ENCODE measurements around the gene SOS2.
A peak's percentile ranks its signal among the peaks of the same experiment; 100 is the strongest.

Gene SOS2

GRCh38 chr14:50110323-50111037 lies 120.9 kb downstream of the SOS2 start:
- DNase-seq (no peak), ATAC-seq (peak; percentile 74)
- no peaks in the 10 kb centered on the region for H3K9me3 Mint-ChIP-seq
- no peak overlapping the region for H3K4me3 Mint-ChIP-seq
- peaks cover 44% of the 10 kb centered on the region for H3K4me1 Mint-ChIP-seq
- H3K27ac Mint-ChIP-seq: no peak overlapping the region
- H3K27me3 Mint-ChIP-seq: no peaks in the 10 kb centered on the region

DNA sequence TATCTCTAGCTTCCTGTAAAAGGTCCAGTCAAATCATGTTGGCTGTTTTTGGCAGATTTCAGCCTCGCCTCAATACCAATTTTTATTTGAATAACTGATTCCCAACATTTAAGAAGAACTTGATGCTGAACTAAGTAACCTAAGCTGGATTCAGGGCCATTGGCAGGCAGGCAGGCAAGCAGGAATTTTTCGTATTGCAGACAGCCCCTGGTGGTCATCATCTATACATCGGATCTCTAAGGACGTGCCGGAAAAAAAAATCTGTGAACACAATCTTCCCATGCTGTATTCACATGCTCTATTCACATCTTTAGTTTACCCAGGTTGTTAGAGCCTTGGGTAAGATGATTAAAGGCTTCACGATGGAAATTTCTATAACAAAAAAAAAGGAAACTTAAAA lies 122.0 kb downstream of the SOS2 start:
- H3K27ac Mint-ChIP-seq: no peak overlapping the region
- DNase-seq: no peak

DNA sequence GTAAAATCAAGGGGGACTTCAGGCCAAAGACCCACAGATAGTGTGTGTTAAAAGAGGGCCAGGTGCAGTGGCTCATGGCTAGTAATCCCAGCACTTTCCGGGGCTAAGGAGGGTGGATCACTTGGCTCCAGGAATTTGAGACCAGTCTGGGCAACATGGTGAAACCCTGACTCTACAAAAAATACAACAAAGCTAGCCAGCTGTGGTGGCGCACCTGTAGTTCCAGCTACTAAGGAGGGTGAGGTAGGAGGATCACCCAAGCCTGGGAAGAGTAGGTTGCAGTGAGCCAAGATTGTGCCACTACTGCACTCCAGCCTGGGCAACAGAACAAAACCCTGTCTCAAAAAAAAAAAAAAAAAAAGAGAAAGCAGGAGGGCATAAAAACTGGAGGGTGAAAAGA lies 123.5 kb downstream of the SOS2 start:
- Mint-ChIP-seq H3K27me3 (no peaks in the 10 kb centered on the region), H3K9me3 (no peaks in the 10 kb centered on the region), H3K4me3 (no peak overlapping the region), H3K4me1 (peaks cover 34% of the 10 kb centered on the region), H3K27ac (peak overlapping the region in 1 of 2 donors; percentile 59)
- ATAC-seq (no peak), DNase-seq (no peak)

More for the DNA sequence above, 122.0 kb downstream of the SOS2 start:
- Mint-ChIP-seq H3K4me3 (no peak overlapping the region), H3K4me1 (peaks cover 34% of the 10 kb centered on the region), H3K9me3 (no peaks in the 10 kb centered on the region), H3K27me3 (no peaks in the 10 kb centered on the region)
- no peak for ATAC-seq

GRCh38 chr14:50106178-50106577 lies 125.2 kb downstream of the SOS2 start:
- DNase-seq (no peak), ATAC-seq (no peak)
- Mint-ChIP-seq H3K27me3 (no peaks in the 10 kb centered on the region), H3K4me1 (peaks cover 33% of the 10 kb centered on the region), H3K27ac (no peak overlapping the region), H3K9me3 (no peaks in the 10 kb centered on the region), H3K4me3 (no peak overlapping the region)

DNA sequence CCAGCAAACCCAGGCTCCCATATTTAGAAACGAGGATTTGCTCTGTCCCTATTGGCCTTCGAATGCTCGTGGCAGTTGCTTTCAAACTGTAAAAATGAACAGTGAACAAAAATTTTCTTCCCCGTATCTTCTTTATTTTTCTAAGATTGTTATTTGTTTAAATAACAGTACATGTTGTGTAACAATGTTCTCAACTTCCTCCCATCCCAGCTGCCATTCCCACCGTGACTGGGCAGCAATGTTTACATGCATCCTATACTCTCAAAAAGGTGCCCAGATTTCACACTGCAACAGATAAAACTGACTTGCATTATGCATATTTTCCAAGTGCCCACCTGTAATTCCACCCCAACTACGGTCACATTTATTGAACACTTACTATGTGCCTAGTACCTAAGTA lies 127.8 kb downstream of the SOS2 start:
- H3K27ac Mint-ChIP-seq: peak overlapping the region; percentile 2 to 96
- DNase-seq (no peak), ATAC-seq (no peak)
- H3K27me3 Mint-ChIP-seq: no peaks in the 10 kb centered on the region
- H3K4me1 Mint-ChIP-seq: peaks cover 44% of the 10 kb centered on the region
- no peaks in the 10 kb centered on the region for H3K9me3 Mint-ChIP-seq
- H3K4me3 Mint-ChIP-seq: peak overlapping the region; percentile 74 to 82

DNA sequence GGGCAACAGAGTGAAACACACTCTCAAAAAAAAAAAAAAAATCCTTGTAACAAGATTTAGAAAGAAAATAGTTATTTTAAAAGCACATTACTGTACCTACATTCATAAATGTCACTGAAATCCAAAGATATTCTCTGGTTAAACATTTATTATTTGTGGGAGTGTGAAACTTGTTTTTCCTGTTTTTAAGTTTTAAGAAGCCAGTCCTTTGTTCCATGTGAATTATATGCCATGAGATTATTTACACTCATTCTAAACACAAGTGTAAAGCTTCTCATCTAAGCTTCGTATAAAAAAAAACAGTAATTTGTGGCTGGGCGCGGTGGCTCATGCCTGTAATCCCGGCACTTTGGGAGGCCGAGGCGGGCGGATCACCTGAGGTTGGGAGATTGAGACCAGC lies 130.0 kb downstream of the SOS2 start:
- peaks cover 56% of the 10 kb centered on the region for H3K4me1 Mint-ChIP-seq
- H3K27me3 Mint-ChIP-seq: no peaks in the 10 kb centered on the region
- ATAC-seq (no peak), DNase-seq (no peak)
- no peak overlapping the region for H3K4me3 Mint-ChIP-seq
- no peaks in the 10 kb centered on the region for H3K9me3 Mint-ChIP-seq
- H3K27ac Mint-ChIP-seq: no peak overlapping the region

- peak overlapping the region in 1 of 2 donors; percentile 36 for H3K27ac Mint-ChIP-seq
- DNase-seq (no peak), ATAC-seq (no peak)
- peaks cover 62% of the 10 kb centered on the region for H3K4me1 Mint-ChIP-seq
- H3K27me3 Mint-ChIP-seq: no peaks in the 10 kb centered on the region
- H3K9me3 Mint-ChIP-seq: no peaks in the 10 kb centered on the region
- H3K4me3 Mint-ChIP-seq: peak overlapping the region in 1 of 2 donors; percentile 52
Observed at GRCh38 chr14:50100805-50101204, 130.6 kb downstream of the SOS2 start.

GRCh38 chr14:50099335-50099734 lies 132.0 kb downstream of the SOS2 start:
- ATAC-seq (peak; percentile 79), DNase-seq (no peak)
- no peaks in the 10 kb centered on the region for H3K9me3 Mint-ChIP-seq
- H3K4me3 Mint-ChIP-seq: peak overlapping the region; percentile 27 to 58
- peak overlapping the region in 1 of 2 donors; percentile 54 for H3K27ac Mint-ChIP-seq
- H3K27me3 Mint-ChIP-seq: no peaks in the 10 kb centered on the region
- H3K4me1 Mint-ChIP-seq: peaks cover 69% of the 10 kb centered on the region

DNA sequence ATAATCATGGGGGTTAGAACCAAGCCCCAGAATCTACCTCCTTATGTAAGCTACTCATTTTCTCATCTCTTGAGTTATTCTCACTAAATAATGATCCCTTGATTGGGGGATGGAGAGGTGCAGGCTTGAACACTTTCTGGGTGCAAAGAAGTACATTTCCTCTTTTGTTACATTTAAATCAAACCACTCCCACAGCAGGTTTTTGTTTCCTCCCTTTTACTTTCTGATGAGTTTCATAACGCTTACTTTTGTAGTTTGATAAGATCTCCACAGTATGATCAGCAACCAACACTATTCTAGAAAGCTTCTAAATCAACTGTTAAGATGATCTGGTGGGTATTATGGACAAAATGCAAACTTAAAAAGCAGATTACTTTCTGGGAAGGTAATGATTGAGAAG lies 135.5 kb downstream of the SOS2 start:
- Mint-ChIP-seq H3K9me3 (no peaks in the 10 kb centered on the region), H3K4me3 (peak overlapping the region; percentile 25 to 59), H3K4me1 (peaks cover 81% of the 10 kb centered on the region), H3K27ac (peak overlapping the region; percentile 3 to 79), H3K27me3 (no peaks in the 10 kb centered on the region)
- ATAC-seq (peak; percentile 52), DNase-seq (no peak)

- Mint-ChIP-seq H3K27ac (no peak overlapping the region), H3K27me3 (no peaks in the 10 kb centered on the region), H3K4me1 (peaks cover 79% of the 10 kb centered on the region), H3K9me3 (no peaks in the 10 kb centered on the region), H3K4me3 (peak overlapping the region in 1 of 2 donors; percentile 27)
- DNase-seq: no peak
- ATAC-seq: no peak
Observed at GRCh38 chr14:50094056-50094755, 137.2 kb downstream of the SOS2 start.

- peaks cover 82% of the 10 kb centered on the region for H3K4me1 Mint-ChIP-seq
- H3K27ac Mint-ChIP-seq: peak overlapping the region; percentile 37 to 89
- DNase-seq (no peak), ATAC-seq (no peak)
- H3K4me3 Mint-ChIP-seq: peak overlapping the region in 1 of 2 donors; percentile 34
- H3K27me3 Mint-ChIP-seq: no peaks in the 10 kb centered on the region
- H3K9me3 Mint-ChIP-seq: no peaks in the 10 kb centered on the region
Observed at GRCh38 chr14:50093496-50093895, 137.9 kb downstream of the SOS2 start.

DNA sequence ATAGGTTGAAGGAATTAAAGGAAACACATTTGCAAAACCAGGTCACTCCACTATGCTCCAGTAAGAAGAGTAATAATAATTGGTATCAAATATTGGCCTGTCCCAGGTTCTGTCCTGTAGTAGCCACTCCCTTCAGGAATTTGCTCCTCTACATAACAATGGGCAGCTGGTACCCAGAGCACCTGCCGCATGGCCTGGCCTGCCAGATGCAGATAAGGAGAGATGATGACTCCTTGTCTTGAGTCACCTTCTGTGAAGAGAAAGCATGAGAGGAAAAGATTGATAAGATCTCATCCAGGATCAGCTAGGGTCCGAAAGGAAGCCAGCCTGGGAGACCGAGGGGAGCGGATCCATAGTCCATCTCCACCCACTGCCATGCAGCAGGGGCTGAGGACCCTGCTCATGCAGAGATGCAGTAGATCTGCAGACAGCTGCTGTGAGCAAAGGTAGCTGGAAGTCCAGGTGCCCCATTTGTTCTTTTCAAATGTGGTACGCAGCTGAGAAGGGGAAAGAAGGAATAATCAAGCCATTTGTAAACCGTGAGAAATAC lies 139.3 kb downstream of the SOS2 start:
- DNase-seq (no peak), ATAC-seq (no peak)
- no peaks in the 10 kb centered on the region for H3K27me3 Mint-ChIP-seq
- H3K4me1 Mint-ChIP-seq: peaks cover 90% of the 10 kb centered on the region
- H3K9me3 Mint-ChIP-seq: no peaks in the 10 kb centered on the region
- H3K27ac Mint-ChIP-seq: no peak overlapping the region
- H3K4me3 Mint-ChIP-seq: no peak overlapping the region

DNA sequence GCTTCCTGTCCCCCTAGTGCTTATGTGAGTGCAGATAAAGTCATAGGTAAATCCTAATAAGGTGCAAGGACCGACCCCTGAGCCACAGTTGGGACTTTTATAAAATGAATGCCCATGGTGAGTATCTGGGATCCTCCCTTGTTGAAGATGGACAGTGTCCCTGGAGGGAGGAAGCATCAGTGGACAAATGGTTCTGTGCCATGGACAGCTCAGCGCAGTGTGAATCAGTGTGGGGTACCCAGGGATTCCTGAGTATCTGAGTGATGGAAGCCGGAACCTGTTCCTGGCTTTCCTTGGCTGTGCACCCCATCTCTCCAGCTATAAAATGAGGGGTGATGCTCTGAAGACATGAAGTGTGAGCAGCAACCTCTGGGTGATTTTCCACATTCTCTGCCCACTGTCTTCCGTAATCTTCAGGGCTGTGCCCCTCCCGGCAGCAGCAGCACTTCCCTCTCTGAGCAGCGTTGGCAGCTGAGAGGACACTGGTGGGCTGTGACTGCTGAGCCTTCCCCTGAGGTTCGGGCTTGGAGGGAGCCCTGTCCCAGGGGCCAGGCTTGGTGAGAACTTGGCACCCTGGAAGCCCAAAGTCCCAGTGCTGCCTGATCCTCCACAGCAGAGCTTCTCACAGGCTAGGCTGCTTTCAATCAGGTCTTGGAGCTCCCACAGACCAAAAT lies 140.0 kb downstream of the SOS2 start:
- ATAC-seq: no peak
- Mint-ChIP-seq H3K4me1 (peaks cover 88% of the 10 kb centered on the region), H3K27me3 (no peaks in the 10 kb centered on the region), H3K4me3 (peak overlapping the region; percentile 4 to 42), H3K9me3 (no peaks in the 10 kb centered on the region), H3K27ac (peak overlapping the region; percentile 4 to 57)
- DNase-seq: no peak

DNA sequence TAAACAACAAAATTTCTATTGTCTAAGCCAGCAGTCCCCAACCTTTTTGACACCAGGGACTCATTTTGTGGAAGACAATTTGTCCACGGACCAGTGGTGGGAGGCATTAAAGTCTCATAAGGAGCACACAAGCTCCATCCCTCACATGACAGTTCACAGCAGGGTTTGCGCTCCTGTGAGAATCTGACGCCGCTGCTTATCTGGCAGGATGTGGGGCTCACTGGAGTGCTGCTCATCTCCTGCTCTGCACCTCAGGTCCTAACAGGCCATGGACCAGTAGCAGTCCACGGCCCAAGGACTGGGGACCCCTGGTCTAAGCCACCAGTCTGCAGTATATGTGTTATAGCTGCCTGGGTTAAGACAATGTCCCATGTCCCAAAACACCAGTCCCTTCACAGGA lies 142.2 kb downstream of the SOS2 start:
- no peak for DNase-seq
- Mint-ChIP-seq H3K27me3 (no peaks in the 10 kb centered on the region), H3K4me1 (peaks cover 95% of the 10 kb centered on the region), H3K4me3 (no peak overlapping the region), H3K9me3 (no peaks in the 10 kb centered on the region), H3K27ac (peak overlapping the region; percentile 9 to 38)
- peak; percentile 32 for ATAC-seq

DNA sequence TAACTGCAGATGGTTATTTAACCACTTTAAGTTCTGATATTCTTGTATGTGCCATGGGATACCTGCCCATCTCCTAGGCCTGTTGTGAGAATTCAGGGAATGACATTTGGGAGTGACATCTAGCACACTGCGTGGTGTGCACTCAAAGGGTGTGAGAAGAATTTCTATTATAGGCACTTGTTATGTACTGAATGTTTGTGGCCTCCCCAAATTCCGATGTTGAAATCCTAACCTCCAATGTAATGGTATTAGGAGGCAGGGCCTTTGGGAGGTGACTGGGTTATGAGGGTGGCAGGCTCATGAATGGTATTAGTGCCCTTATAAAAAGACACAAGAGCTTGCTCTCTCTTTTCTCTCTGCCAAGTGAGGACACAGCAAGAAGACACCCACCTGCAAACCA lies 142.6 kb downstream of the SOS2 start:
- no peaks in the 10 kb centered on the region for H3K9me3 Mint-ChIP-seq
- H3K4me1 Mint-ChIP-seq: peaks cover 95% of the 10 kb centered on the region
- H3K27ac Mint-ChIP-seq: peak overlapping the region in 1 of 2 donors; percentile 9
- DNase-seq (no peak), ATAC-seq (no peak)
- no peaks in the 10 kb centered on the region for H3K27me3 Mint-ChIP-seq
- peak overlapping the region in 1 of 2 donors; percentile 17 for H3K4me3 Mint-ChIP-seq

- Mint-ChIP-seq H3K9me3 (no peaks in the 10 kb centered on the region), H3K27me3 (no peaks in the 10 kb centered on the region), H3K27ac (peak overlapping the region in 1 of 2 donors; percentile 76), H3K4me1 (peaks cover 93% of the 10 kb centered on the region), H3K4me3 (peak overlapping the region; percentile 39 to 59)
- no peak for ATAC-seq
- no peak for DNase-seq
Observed at GRCh38 chr14:50088117-50088515, 143.3 kb downstream of the SOS2 start.
